Activated CD4-positive, CD25-positive, alpha-beta regulatory T cell treated with anti-CD3 and anti-CD28 coated beads, Interleukin-2, amount 50 U/mL, for 16 hours (primary cell): ENCODE measurements around the gene TAS1R1.

ENCODE experiments used
- DNase-seq: peaks from one replicate; pipeline ENCODE4 v3.0.0-alpha.2; 2020; ENCODE audit warnings: low read depth, low spot score

The TAS1R1 gene

DNA sequence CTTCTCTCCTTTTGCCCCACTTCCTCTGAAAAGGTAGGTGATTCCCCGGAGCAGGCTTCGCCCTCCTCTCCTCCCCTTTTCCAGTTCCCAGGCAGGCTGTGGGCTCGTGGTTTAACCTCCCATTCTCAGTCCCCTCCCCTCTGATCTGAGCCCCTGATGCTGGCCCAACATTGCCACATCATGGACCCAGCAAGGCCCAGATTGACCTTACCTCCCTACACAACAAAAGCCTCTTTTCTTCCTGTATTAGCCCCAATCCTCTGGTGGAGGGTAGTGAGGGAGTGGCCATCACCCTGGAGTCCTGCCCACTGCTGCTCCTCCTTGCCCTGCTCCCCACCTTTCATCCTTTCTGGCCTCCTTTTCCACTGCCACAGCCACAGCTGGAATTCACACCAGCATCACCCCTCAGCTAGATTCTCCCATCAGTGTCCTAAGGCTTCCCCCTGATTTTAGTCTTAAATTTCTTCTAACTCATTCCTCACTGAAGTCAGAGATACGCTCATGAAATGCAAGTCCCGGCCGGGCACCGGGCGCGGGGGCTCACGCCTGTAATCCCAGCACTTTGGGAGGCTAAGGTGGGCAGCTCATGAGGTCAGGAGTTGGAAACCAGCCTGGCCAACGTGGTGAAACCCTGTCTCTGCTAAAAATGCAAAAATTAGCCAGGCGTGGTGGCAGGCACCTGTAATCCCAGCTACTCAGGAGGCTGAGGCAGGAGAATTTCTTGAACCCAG, 17.7 kb downstream of the TAS1R1 start:
- DNase-seq: no peak

DNA sequence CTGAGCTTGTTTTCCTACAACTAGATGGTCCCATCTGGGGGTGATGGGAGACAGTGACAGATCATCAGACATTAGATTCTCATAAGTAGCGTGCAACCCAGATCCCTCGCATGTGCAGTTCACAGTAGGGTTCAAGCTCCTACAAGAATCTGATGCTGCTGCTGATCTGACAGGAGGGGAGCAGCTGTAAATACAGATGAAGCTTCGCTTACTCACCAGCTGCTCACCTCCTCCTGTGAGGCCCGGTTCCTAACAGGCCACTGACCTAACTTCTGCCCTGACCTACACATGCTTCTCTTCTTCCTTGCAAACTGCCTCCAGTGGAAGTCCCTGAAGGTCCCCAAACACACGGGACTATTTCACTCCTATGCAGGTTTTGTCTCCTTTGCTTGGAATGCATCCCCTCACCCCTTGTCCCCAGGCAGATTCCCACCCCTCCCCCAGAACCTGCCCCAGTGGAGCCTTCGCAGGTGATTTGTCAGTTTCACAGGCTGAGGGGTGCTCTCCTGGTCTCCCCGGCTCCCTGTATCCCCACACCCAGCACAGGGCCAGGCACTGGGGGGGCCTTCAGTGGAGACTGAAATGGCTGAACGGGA, 19.0 kb downstream of the TAS1R1 start:
- DNase-seq: no peak

DNA sequence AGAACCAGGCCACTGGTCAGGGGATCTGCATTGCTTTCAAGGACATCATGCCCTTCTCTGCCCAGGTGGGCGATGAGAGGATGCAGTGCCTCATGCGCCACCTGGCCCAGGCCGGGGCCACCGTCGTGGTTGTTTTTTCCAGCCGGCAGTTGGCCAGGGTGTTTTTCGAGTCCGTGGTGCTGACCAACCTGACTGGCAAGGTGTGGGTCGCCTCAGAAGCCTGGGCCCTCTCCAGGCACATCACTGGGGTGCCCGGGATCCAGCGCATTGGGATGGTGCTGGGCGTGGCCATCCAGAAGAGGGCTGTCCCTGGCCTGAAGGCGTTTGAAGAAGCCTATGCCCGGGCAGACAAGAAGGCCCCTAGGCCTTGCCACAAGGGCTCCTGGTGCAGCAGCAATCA, 19.7 kb downstream of the TAS1R1 start:
- no peak for DNase-seq

DNA sequence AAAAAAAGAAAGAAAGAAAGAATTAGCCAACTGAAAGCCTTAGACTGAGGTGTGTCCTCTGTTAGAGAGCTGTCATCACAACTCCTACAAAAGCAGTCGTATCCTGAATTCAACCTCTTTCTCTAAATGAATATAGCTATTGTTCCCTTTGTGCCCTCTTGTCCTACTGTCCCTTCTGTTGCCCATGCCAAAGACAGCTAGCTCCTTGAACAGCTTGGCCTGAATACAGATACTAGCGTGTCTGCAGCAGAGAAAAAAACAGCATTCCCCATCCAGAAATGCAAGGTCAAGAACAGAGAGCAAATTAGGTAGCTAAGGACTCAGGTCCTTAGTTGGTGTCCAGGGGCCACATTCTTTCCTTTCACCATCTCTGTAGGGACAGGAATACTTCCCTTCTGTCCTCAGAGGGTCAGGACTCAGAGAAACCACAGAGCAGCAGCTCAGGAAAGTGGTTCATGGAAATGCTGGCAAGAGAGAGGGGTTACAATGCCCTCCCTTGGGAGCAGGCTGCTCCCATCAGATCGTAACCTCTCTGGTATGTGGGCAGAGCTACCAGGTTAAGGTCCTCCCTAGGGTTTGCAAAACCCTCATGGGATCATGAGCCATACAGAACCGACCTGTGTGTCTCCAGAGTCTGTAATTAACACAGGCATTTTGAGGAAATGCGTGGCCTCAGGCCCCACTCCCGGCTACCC, 22.9 kb downstream of the TAS1R1 start:
- no peak for DNase-seq

DNA sequence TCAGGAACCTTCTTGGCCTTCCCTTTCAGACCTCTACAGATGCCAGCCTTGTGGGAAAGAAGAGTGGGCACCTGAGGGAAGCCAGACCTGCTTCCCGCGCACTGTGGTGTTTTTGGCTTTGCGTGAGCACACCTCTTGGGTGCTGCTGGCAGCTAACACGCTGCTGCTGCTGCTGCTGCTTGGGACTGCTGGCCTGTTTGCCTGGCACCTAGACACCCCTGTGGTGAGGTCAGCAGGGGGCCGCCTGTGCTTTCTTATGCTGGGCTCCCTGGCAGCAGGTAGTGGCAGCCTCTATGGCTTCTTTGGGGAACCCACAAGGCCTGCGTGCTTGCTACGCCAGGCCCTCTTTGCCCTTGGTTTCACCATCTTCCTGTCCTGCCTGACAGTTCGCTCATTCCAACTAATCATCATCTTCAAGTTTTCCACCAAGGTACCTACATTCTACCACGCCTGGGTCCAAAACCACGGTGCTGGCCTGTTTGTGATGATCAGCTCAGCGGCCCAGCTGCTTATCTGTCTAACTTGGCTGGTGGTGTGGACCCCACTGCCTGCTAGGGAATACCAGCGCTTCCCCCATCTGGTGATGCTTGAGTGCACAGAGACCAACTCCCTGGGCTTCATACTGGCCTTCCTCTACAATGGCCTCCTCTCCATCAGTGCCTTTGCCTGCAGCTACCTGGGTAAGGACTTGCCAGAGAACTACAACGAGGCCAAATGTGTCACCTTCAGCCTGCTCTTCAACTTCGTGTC, 23.7 kb downstream of the TAS1R1 start:
- no peak for DNase-seq

DNA sequence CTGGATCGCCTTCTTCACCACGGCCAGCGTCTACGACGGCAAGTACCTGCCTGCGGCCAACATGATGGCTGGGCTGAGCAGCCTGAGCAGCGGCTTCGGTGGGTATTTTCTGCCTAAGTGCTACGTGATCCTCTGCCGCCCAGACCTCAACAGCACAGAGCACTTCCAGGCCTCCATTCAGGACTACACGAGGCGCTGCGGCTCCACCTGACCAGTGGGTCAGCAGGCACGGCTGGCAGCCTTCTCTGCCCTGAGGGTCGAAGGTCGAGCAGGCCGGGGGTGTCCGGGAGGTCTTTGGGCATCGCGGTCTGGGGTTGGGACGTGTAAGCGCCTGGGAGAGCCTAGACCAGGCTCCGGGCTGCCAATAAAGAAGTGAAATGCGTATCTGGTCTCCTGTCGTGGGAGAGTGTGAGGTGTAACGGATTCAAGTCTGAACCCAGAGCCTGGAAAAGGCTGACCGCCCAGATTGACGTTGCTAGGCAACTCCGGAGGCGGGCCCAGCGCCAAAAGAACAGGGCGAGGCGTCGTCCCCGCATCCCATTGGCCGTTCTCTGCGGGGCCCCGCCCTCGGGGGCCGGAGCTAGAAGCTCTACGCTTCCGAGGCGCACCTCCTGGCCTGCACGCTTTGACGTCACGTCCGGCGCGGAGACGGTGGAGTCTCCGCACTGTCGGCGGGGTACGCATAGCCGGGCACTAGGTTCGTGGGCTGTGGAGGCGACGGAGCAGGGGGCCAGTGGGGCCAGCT, 24.4 kb downstream of the TAS1R1 start, which contains the start of gene ZBTB48:
Gene ZBTB48 (plus strand): TSS at position 621 of the 745 bp plus-strand sequence. CDS start 616 bp downstream, outside the sequence.
- DNase-seq: peak; percentile 92

DNA sequence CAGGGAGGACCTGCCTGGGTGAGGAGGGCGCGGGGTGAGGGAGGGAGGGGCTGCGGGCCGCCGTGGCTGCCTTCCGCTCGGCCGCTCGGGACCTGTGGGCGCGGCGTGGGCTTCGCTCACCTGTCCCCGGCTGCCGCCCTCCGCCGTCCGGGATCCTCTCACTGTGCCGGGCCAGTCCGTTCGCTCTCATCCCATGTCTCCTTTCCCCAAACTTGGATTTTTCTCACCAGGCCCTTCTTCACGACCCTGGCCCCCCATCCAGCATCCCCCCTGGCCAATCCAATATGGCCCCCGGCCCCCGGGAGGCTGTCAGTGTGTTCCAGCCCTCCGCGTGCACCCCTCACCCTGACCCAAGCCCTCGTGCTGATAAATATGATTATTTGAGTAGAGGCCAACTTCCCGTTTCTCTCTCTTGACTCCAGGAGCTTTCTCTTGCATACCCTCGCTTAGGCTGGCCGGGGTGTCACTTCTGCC, 25.0 kb downstream of the TAS1R1 start:
- no peak for DNase-seq

DNA sequence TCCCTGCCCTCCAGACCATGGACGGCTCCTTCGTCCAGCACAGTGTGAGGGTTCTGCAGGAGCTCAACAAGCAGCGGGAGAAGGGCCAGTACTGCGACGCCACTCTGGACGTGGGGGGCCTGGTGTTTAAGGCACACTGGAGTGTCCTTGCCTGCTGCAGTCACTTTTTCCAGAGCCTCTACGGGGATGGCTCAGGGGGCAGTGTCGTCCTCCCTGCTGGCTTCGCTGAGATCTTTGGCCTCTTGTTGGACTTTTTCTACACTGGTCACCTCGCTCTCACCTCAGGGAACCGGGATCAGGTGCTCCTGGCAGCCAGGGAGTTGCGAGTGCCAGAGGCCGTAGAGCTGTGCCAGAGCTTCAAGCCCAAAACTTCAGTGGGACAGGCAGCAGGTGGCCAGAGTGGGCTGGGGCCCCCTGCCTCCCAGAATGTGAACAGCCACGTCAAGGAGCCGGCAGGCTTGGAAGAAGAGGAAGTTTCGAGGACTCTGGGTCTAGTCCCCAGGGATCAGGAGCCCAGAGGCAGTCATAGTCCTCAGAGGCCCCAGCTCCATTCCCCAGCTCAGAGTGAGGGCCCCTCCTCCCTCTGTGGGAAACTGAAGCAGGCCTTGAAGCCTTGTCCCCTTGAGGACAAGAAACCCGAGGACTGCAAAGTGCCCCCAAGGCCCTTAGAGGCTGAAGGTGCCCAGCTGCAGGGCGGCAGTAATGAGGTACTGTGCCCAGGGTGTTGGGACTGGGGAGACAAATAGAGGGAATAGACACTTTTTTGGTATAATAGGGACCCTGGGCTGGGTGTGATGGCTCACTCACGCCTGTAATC, 25.7 kb downstream of the TAS1R1 start:
- DNase-seq: no peak

DNA sequence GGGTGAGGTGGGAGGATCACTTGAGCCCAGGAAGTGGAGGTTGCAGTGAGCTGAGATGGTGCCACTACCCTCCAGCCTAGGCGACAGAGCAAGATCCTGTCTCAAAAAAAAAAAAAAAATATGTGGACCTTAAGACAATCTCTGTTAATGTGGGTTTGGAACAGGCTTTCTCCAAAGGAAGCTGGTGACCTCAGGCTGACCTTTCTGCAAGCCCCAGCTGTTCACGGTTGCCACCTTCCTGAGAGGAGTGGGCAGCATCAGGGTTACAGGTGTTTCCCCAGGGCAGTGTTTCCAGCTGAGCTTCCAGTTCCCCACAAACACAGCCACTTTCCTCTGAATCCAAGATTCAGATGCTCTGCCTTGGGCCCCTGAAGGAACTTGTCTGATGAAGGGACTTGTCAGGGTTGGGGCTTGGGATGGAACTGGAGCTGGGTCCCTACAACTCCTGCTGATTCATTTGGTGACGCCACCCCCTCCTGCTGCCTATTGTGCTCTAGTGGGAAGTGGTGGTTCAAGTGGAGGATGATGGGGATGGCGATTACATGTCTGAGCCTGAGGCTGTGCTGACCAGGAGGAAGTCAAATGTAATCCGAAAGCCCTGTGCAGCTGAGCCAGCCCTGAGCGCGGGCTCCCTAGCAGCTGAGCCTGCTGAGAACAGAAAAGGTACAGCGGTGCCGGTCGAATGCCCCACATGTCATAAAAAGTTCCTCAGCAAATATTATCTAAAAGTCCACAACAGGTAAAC, 26.6 kb downstream of the TAS1R1 start:
- no peak for DNase-seq

DNA sequence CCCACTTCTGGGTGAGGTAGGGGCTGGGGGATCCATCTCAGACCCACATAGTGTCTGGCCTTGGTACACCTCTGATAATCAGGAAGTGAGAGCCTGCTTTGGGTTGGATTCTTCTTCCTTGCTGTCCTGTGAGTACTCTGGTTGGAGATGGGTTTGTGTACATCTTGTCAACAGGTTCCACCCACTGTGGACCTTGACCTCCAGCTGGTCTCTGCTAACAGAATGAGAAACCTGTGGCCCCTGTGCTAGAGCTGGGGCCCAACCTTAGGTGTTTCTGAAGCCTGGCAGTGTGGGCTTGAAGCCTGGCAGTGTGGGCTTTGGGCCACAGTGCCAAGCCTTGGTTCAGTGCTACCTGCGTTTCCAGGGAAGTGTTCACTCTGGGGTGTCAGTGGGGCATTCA, 27.3 kb downstream of the TAS1R1 start:
- no peak for DNase-seq

DNA sequence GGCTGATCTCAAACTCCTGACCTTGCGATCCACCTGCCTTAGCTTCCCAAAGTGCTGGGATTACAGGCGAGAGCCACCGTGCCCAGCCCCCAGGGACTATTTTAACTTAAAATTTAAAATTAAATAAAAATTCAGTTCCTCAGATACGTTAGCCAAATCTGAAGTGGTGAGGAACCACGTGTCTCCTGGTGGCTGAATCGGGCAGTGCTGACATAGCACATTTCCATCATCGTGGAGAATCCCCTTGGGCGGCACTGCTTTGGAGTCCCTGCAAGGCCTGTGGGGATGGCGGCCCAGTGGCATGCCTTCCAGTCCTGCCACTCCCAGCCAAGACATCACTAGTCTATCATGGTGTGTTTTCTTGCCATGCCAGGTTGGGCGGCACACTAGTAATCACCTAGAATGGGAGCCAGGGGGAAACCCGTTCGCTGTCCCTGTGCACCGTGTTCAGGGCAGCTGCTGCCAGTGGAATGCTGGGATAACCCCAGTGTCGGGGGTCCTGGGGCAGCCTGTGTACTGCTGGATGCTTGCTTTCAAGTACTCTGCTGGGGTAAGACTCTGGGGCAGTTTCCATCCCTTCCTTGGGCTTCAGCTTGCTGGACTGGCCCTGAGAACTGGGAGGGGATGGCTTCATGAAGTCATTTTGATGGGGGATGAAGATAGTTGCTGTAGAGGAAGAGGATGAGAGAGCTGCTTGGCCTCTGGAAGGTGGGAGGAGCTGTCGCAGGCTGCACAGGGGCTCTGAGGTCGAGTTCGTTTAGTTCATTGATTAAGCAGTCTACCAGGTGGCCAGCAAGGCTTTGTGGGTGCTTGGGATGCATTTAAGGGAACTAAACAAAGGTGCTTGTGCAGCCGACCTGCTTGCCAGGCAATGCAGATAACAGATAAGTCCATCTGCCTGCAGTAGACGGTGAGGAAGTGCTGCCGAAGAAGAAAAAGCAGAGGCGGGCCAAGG, 29.3 kb downstream of the TAS1R1 start:
- DNase-seq: no peak

DNA sequence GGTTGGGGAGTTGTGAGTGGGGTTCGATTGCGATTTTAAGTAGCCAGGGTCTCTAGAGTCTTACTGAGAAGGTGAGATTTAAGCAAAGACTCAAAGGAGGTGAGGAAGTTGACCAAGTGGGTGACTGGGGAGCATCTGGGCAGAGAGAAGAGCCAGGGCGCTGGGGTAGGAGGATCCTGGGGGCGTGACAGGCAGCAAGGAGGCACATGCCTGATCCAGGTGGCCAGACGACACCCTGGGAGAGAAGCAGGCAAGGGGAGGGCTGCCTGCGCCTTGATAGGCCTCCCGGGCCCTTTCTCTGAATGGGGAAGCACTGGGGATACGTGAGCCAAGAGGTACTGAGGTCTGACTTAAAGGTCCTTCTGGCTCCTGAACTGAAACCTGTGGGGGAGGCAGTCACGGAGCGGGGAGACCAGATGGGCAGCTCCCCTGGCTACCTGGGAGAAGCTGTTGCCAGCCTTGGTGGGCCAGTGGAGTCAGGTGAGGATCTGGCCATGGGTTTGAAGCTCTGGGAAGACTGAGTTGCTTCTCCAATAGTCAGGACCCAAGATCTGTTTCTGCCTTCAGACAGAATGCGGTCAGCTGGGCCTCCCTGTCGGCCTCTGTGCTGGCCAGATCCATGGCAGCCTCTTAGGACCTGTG, 30.1 kb downstream of the TAS1R1 start:
- DNase-seq: no peak

DNA sequence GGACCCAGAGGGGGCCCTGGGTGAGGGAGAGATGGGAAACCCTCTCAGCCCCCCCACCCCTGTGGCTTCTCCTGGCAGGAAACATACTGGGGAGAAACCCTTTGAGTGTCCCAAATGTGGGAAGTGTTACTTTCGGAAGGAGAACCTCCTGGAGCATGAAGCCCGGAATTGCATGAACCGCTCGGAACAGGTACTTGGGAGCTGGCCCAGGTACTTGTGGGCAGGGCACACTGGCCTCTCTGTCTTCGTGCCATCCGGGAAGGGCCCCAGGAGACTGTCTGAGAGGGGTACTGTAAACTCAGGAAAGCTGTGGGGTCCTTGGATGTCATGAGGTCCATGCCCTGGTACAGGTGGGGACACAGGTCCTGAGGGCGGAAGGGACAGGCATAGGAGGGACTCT, 30.7 kb downstream of the TAS1R1 start:
- no peak for DNase-seq

DNA sequence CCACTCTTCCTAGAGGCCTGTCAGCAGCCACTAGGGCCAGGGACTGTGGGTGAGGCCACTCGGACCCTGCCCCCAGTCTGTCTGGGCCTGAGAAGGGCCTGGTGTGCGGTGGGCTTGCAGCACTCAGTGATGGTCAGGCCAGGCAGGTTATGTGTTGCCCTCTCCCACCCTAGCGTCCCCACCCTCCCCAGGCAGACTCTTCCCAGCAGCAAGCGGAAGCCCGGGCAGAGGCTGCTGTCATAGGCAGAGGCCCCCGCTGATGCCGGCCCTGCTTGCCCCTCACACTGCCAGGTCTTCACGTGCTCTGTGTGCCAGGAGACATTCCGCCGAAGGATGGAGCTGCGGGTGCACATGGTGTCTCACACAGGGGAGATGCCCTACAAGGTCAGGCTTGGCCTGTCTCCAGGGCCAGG, 31.3 kb downstream of the TAS1R1 start:
- no peak for DNase-seq

DNA sequence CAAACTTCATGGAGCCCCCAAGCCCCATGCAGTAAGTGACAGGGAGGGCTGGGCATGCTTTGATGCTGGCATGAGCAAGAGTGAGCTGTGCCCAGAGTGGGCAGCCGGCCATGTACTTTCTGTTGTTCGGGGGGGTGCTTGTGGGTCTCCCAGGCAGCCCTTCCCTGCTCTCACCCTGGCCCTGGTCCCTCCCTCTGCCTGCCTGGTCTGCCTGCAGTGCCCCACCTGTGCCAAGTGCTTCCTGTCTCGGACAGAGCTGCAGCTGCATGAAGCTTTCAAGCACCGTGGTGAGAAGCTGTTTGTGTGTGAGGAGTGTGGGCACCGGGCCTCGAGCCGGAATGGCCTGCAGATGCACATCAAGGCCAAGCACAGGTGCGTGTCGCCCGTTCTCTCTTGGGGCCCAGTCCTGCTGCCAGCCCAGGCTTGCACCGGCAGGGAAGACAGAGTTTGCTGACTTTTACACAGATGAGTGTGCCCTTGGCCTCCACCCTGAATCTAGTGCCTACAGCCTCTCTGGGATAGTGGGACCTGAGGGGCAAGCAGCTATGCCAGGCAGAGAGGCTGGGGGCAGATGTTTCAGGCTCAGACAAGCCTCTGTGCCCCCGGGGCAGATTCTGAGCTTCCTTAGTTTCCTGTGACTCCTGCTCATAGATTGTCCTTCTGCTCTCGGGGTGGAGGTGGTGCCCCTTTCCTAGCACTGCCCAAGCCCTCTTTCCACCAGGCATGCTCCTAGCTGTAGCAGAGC, 32.3 kb downstream of the TAS1R1 start:
- no peak for DNase-seq

DNA sequence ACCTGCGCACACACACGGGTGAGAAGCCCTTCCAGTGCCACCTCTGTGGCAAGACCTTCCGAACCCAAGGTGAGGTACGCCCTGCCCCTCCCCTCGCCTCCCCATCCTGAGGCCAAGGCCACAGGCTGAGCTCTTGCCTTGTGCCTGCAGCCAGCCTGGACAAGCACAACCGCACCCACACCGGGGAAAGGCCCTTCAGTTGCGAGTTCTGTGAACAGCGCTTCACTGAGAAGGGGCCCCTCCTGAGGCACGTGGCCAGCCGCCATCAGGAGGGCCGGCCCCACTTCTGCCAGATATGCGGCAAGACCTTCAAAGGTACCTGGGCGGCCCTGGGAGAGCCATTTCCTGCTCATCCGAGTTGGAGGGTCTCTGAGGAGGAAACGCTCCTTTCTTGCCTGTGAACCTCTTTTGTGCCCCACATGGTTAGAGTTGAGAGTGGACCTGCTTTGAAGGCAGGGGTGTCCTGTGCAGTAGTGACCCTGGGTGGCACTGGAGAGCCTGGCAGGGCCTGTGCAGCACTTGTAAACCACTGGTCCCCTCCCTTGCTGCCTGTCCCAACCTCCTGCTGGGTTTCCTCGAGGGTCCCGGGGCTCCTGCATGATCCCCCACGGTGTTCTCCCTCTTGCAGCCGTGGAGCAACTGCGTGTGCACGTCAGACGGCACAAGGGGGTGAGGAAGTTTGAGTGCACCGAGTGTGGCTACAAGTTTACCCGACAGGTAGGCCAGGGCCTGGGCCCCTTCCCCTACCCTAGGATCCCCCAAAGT, 33.2 kb downstream of the TAS1R1 start:
- no peak for DNase-seq
